B cell (primary cell): ENCODE results near the gene LIMCH1. TPM values are rescaled to one million over a fixed set of nuclear protein-coding genes. Genes with fewer than 3 reads are reported as not detected.

Experiments
- ATAC-seq: fragments of 200-7000 bp; cut with Tn5 transposase; one replicate; pipeline ENCODE4 v1.10.0; 2021; ENCODE audit warnings: low read depth, mild to moderate bottlenecking, moderate number of reproducible peaks, moderate library complexity
- CTCF ChIA-PET: fragments of 350-600 bp; sonication (Branson Sonifier 250); formaldehyde crosslinking; loops from one replicate; lab custom pipeline; 2021; ENCODE audit warnings: antibody characterized with exemption, inconsistent platforms; lab: Charles Lee
- POLR2A ChIA-PET: fragments of 350-600 bp; sonication (Branson Sonifier 250); formaldehyde crosslinking; loops from one replicate; lab custom pipeline; 2021; ENCODE audit warnings: antibody characterized with exemption; lab: Charles Lee
- DNase-seq: peaks from one replicate; pipeline ENCODE4 v3.0.0; 2013
- H2AFZ ChIP-seq: 2 replicates; pipeline ENCODE4 v1.6.1; 2012; ENCODE audit warnings: mild to moderate bottlenecking, low read depth, low read length; ENCODE audit not compliant: insufficient read depth, poor library complexity, severe bottlenecking
- H3K27ac ChIP-seq, 2 donors: 1 replicate in 1 of 2; 2 replicates in 1 of 2; pipeline ENCODE4 v1.5.1; 2012 to 2013; ENCODE audit warnings: low read length in 2 of 2, mild to moderate bottlenecking in 2 of 2, moderate library complexity in 1 of 2
- H3K27me3 ChIP-seq, 4 experiments: fragments of 200-600 bp in 1 of 4; sonication (generic) in 1 of 4; replicated peaks in 1 of 4; 1 replicate in 2 of 4; 2 replicates in 2 of 4; pipeline versions ENCODE4 v1.6.1 to v1.7.0; 2013 to 2016; ENCODE audit warnings: low read length in 3 of 4, mild to moderate bottlenecking in 2 of 4, mixed read lengths in 1 of 4, moderate library complexity in 1 of 4; ENCODE audit not compliant: insufficient read depth in 4 of 4, control insufficient read depth in 3 of 4; ENCODE audit errors: control extremely low read depth in 1 of 4
- H3K36me3 ChIP-seq, 2 experiments: replicated peaks in 1 of 2; 1 replicate in 1 of 2; 2 replicates in 1 of 2; pipeline versions ENCODE4 v1.6.1 to v1.7.1; 2013; ENCODE audit warnings: low read length in 1 of 2; ENCODE audit not compliant: insufficient read depth in 2 of 2, control insufficient read depth in 1 of 2; ENCODE audit errors: control extremely low read depth in 1 of 2, extremely low read depth in 1 of 2
- H3K4me1 ChIP-seq, 2 donors: fragments of 200-600 bp in 1 of 2; sonication (generic) in 1 of 2; 1 replicate in 1 of 2; 2 replicates in 1 of 2; pipeline versions ENCODE4 v1.5.1 to v1.6.1; 2013 to 2017; ENCODE audit warnings: low read length in 2 of 2; ENCODE audit not compliant: control insufficient read depth in 2 of 2, insufficient read depth in 2 of 2
- H3K4me2 ChIP-seq: replicated peaks from 2 replicates; pipeline ENCODE3; 2012; ENCODE audit warnings: mild to moderate bottlenecking, low read depth, low read length; ENCODE audit not compliant: poor library complexity, severe bottlenecking
- H3K4me3 ChIP-seq, 5 experiments: fragments of 200-600 bp in 1 of 5; sonication (generic) in 1 of 5; 1 replicate in 3 of 5; 2 replicates in 2 of 5; pipeline versions ENCODE4 v1.5.1 to v1.7.0; 2011 to 2016; ENCODE audit warnings: low read length in 4 of 5, mild to moderate bottlenecking in 4 of 5, low read depth in 2 of 5, control low read depth in 1 of 5, moderate library complexity in 1 of 5; ENCODE audit not compliant: insufficient read depth in 1 of 5; ENCODE audit errors: control extremely low read depth in 1 of 5, extremely low read depth in 1 of 5
- H3K79me2 ChIP-seq: fragments of 200-600 bp; sonication (generic); one replicate; pipeline ENCODE4 v1.6.0; 2016; ENCODE audit warnings: low read length; ENCODE audit not compliant: control insufficient read depth, insufficient read depth
- H3K9ac ChIP-seq: fragments of 200-600 bp; sonication (generic); 2 replicates; pipeline ENCODE4 v1.6.1; 2017; ENCODE audit warnings: mild to moderate bottlenecking, low read length, moderate library complexity
- H3K9me3 ChIP-seq, 3 donors: one replicate each; pipeline versions ENCODE4 v1.6.1 to v1.7.1; 2013; ENCODE audit warnings: low read length in 2 of 3; ENCODE audit not compliant: control insufficient read depth in 2 of 3, insufficient read depth in 1 of 3; ENCODE audit errors: control extremely low read depth in 1 of 3
- H4K20me1 ChIP-seq: 2 replicates; pipeline ENCODE4 v1.6.0; 2012; ENCODE audit warnings: mild to moderate bottlenecking, low read length; ENCODE audit not compliant: insufficient read depth, control insufficient read depth, poor library complexity, severe bottlenecking
- H3K27ac Mint-ChIP-seq: one replicate; pipeline ENCODE4 v1.8.0; 2021; ENCODE audit warnings: mixed read lengths
- H3K27me3 Mint-ChIP-seq: one replicate; pipeline ENCODE4 v1.8.0; 2021; ENCODE audit warnings: mixed read lengths
- H3K4me1 Mint-ChIP-seq: one replicate; pipeline ENCODE4 v1.8.0; 2021; ENCODE audit warnings: mixed read lengths
- H3K4me3 Mint-ChIP-seq: one replicate; pipeline ENCODE4 v1.8.0; 2021; ENCODE audit warnings: mixed read lengths
- H3K9me3 Mint-ChIP-seq: one replicate; pipeline ENCODE4 v1.8.0; 2022; ENCODE audit warnings: mixed read lengths; ENCODE audit not compliant: insufficient read depth
- EZH2 ChIP-seq: IDR thresholded peaks from 2 replicates; pipeline ENCODE4 v1.6.1; 2012; ENCODE audit warnings: borderline replicate concordance, low read depth, mild to moderate bottlenecking, moderate library complexity, low read length; ENCODE audit not compliant: insufficient read depth, poor library complexity, severe bottlenecking
- WGBS: methylation state at CpG from one replicate; pipeline ENCODE4 v1.1.5; 2013; ENCODE audit warnings: missing lambda C conversion rate; ENCODE audit not compliant: insufficient coverage; 5-methylcytosine and 5-hydroxymethylcytosine counted together
- intact Hi-C: fragments of 100-400 bp; cut with micrococcal nuclease; formaldehyde crosslinking; loops from one replicate; pipeline ENCODE4 v1.10.0; 2022
- polyA plus RNA-seq: library from polyadenylated mRNA; depleted of rRNA; stranded (reverse); fragments of >200 nt; gene quantifications from 2 replicates; pipeline ENCODE4 v1.2.3, GENCODE V29; 2012
- total RNA-seq, 2 donors: library from RNA; stranded (reverse); fragments of 120-200 nt in 1 of 2; gene quantifications; 1 replicate in 1 of 2; 2 replicates in 1 of 2; pipeline versions ENCODE4 v1.2.3 to v1.2.4, GENCODE V29; 2013 to 2022
- TF ChIP-seq, protein P1 (sequence below): fragments of 200-600 bp; IDR thresholded peaks from one replicate; pipeline ENCODE4 v1.8.0; 2022; ENCODE audit warnings: antibody characterized with exemption, mild to moderate bottlenecking

Gene LIMCH1
- total and polyA plus RNA-seq, 2 donors (not counting 1 experiment from before 2014, with no cell fraction given) = not detected

DNA sequence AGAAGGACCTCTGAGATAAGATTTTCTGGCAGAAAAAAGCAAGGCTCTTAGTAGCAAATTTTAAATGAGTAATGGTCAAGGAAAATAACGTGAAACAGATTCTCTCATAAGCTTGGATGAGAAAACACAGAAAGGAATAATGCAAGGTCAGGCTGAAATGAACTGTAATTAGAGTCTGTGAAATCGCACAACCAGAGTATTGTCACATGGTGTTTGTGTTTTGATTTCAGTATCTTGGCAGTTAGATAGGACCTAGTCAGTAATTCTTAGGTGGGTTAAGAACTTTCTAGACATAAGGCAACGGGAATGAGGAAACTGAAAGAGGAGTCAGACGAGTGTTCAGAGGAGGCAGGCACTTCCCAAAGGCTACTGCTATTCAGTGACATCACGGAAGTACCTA is 34.6 kb downstream of the LIMCH1 start:
- no peak overlapping the region for H3K27ac Mint-ChIP-seq

GRCh38 chr4:41572956-41573355 is 35.0 kb downstream of the LIMCH1 start:
- no peaks in the 10 kb centered on the region for H3K9me3 Mint-ChIP-seq
- H3K27me3 Mint-ChIP-seq = peaks cover 2% of the 10 kb centered on the region
- POLR2A ChIA-PET = no interaction called here
- Histone ChIP-seq H3K79me2 (no peaks in the 10 kb centered on the region), H2AFZ (no peak overlapping the region), H3K4me1 (no peaks in the 10 kb centered on the region), H3K9me3 (no peaks in the 10 kb centered on the region), H3K36me3 (no peaks in the 10 kb centered on the region), H3K4me2 (no peak overlapping the region), H3K27ac (no peak overlapping the region), H3K27me3 (no peaks in the 10 kb centered on the region), H3K9ac (no peak overlapping the region), H3K4me3 (no peak overlapping the region), H4K20me1 (no peaks in the 10 kb centered on the region)
- ATAC-seq = no peak
- intact Hi-C loops = no loop called here
- no peak for TF ChIP-seq EZH2
- TF ChIP-seq, protein P1, sequence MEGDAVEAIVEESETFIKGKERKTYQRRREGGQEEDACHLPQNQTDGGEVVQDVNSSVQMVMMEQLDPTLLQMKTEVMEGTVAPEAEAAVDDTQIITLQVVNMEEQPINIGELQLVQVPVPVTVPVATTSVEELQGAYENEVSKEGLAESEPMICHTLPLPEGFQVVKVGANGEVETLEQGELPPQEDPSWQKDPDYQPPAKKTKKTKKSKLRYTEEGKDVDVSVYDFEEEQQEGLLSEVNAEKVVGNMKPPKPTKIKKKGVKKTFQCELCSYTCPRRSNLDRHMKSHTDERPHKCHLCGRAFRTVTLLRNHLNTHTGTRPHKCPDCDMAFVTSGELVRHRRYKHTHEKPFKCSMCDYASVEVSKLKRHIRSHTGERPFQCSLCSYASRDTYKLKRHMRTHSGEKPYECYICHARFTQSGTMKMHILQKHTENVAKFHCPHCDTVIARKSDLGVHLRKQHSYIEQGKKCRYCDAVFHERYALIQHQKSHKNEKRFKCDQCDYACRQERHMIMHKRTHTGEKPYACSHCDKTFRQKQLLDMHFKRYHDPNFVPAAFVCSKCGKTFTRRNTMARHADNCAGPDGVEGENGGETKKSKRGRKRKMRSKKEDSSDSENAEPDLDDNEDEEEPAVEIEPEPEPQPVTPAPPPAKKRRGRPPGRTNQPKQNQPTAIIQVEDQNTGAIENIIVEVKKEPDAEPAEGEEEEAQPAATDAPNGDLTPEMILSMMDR = no peak
- no peaks in the 10 kb centered on the region for H3K4me1 Mint-ChIP-seq
- H3K27ac Mint-ChIP-seq = no peak overlapping the region
- CTCF ChIA-PET = no interaction called here
- no peak for DNase-seq
- H3K4me3 Mint-ChIP-seq = no peak overlapping the region
- no CpG with 5 or more reads among the region's 2 CpGs for WGBS

More for the DNA sequence above, 34.6 kb downstream of the LIMCH1 start:
- no peak for ATAC-seq
- TF ChIP-seq EZH2 = no peak
- TF ChIP-seq, protein P1 = no peak
- intact Hi-C loops = no loop called here
- WGBS = 38% methylated on average over 3 of the region's 5 CpGs
- Histone ChIP-seq H3K79me2 (no peaks in the 10 kb centered on the region), H3K36me3 (no peaks in the 10 kb centered on the region), H3K9me3 (peaks cover 0 to 3% (median 0%) of the 10 kb centered on the region in 3 donors), H3K27me3 (no peaks in the 10 kb centered on the region), H3K9ac (no peak overlapping the region), H3K4me1 (no peaks in the 10 kb centered on the region), H2AFZ (no peak overlapping the region), H4K20me1 (no peaks in the 10 kb centered on the region), H3K27ac (no peak overlapping the region), H3K4me3 (no peak overlapping the region), H3K4me2 (no peak overlapping the region)
- H3K4me3 Mint-ChIP-seq = no peak overlapping the region
- ChIA-PET CTCF (no interaction called here), POLR2A (no interaction called here)
- peaks cover 2% of the 10 kb centered on the region for H3K27me3 Mint-ChIP-seq
- DNase-seq = no peak
- no peaks in the 10 kb centered on the region for H3K9me3 Mint-ChIP-seq
- H3K4me1 Mint-ChIP-seq = no peaks in the 10 kb centered on the region
